Activated naive CD4-positive, alpha-beta T cell treated with anti-CD3 and anti-CD28 coated beads, Interleukin-2, amount 10 ng/mL, durations not matched to agents 7 days and 5 days (primary cell): Measurements from ENCODE around the gene ZYX.

ENCODE experiments used
- CTCF ChIA-PET: fragments of 350-600 bp; sonication (Branson Sonifier 250); formaldehyde crosslinking; loops from one replicate; lab custom pipeline; 2021; ENCODE audit warnings: antibody characterized with exemption; lab: Charles Lee
- DNase-seq: peaks from one replicate; pipeline ENCODE4 v3.0.0-alpha.2; 2020
- H3K27ac Mint-ChIP-seq: one replicate; pipeline ENCODE4 v1.8.0; 2021; ENCODE audit warnings: mild to moderate bottlenecking, moderate library complexity, mixed read lengths
- H3K27me3 Mint-ChIP-seq: one replicate; pipeline ENCODE4 v1.8.0; 2021; ENCODE audit warnings: mild to moderate bottlenecking, mixed read lengths
- H3K36me3 Mint-ChIP-seq: one replicate; pipeline ENCODE4 v1.8.0; 2021; ENCODE audit warnings: mixed read lengths
- H3K4me1 Mint-ChIP-seq: one replicate; pipeline ENCODE4 v1.8.0; 2021; ENCODE audit warnings: mixed read lengths
- H3K4me3 Mint-ChIP-seq: one replicate; pipeline ENCODE4 v1.8.0; 2021; ENCODE audit warnings: mild to moderate bottlenecking, moderate library complexity, mixed read lengths
- H3K9me3 Mint-ChIP-seq: one replicate; pipeline ENCODE4 v1.8.0; 2021; ENCODE audit warnings: mixed read lengths

Gene ZYX

DNA sequence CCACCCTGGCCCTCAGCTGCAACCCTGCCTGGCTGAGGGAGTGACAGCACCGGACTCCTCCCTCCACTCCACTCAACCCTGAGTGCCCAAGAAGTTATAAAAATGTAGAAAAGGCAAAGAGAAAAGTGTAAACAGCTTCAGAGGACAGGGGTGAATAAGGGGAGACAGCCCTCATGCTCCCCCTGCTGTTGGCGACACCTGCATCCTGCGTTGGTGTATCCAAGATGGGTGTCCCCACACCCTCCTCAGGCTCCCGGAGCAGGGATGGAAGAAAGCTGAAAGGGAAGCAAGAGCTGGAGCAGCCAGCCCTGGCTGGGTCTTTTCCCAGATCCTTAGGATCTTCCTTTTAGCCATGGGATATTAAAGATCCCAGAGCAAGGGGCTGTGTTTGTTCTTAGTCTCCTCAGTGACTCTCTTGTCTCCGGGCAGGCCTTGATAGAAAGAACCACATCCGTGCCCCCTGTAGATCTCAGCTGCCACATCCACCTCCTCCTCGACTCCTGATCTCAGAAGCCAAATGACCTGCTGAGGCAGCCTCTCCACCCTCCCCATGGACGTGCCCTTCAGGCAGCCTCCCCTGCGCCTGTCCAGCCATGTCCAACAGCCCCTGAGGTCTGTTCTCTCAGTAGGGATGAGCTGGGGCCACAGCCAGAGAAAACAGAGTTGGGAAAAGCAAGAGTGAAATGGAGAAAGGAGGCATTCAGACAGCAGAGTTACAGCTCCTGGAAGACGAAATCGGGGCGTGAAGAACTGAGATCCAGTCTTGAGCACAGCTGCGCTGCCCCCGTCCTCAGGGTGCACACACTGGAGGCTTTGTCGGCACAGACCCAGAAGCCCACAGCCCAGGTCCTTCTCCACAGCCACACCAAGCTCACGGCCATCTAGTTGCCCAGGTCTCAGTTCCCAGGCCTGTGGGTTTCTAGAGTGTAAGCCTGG lies 25.4 kb upstream of the ZYX start:
- Mint-ChIP-seq H3K36me3 (no peaks in the 10 kb centered on the region), H3K27ac (no peak overlapping the region), H3K27me3 (peaks cover 88% of the 10 kb centered on the region), H3K4me3 (no peak overlapping the region), H3K4me1 (peaks cover 2% of the 10 kb centered on the region), H3K9me3 (no peaks in the 10 kb centered on the region)
- CTCF ChIA-PET: interaction anchor here (1.2 to 2.1 kb wide), 3 partner anchors 11 to 115 kb away, joined by 3 to 8 read pairs (median 8); no protein-coding TSS in a partner anchor
- DNase-seq: no peak

DNA sequence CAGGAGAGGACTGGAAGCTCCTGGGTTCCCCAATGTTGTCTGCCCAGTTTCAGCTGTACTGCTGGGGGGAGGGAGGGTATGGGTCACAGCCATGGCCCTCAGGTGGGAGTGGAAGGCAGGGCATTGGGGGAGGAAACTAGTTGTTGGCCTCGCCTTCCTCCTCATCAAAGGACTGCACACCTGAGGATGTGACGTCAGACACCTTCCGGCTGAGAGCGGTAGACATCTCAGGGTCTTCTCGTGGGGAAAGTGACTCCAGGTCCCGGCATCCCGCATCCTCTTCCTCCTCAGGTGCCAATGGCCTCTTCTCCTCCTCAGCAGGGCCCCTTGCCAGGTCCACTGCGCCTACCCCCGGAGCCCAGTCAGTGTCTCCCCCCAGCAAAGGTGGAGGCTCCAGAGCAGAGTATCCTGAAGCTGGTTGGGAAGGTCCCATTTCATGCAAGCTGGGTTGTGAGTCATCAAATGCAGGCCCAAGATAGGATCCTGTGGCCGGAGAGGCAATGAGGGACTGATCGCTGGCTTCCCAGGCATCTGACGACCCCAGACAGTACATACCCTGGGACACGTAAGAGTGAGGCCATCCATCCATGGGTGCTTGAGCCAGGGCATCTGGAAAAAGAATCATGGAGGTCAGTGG lies 24.6 kb upstream of the ZYX start:
- H3K27me3 Mint-ChIP-seq: peaks cover 89% of the 10 kb centered on the region
- no peak overlapping the region for H3K4me3 Mint-ChIP-seq
- CTCF ChIA-PET: interaction anchor here (1.9 kb wide), 1 partner anchor 116 kb away, joined by 8 read pairs; no protein-coding TSS in a partner anchor
- no peaks in the 10 kb centered on the region for H3K36me3 Mint-ChIP-seq
- no peaks in the 10 kb centered on the region for H3K9me3 Mint-ChIP-seq
- DNase-seq: no peak
- peaks cover 2% of the 10 kb centered on the region for H3K4me1 Mint-ChIP-seq
- no peak overlapping the region for H3K27ac Mint-ChIP-seq

DNA sequence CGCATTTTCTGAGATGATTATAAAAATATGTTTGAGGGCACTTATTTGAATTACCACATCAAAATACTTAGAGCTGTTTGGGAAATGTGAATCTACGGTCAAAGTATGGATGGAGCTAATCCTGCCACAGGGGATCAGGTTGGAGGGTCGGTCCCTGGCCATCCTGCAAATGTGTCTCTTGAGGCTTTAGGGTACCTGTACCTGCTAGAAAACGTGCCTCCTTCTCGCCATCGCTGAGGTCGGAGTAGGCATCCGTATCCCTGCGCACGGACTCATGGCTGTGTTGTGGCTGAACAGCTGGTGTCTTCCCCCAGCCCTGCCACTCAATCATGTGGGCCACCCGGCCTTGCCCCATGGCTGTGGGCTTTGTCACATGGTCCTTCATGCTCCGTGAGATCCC lies 22.5 kb upstream of the ZYX start:
- H3K27me3 Mint-ChIP-seq: peaks cover 88% of the 10 kb centered on the region
- no peak overlapping the region for H3K4me3 Mint-ChIP-seq
- CTCF ChIA-PET: no interaction called here
- H3K9me3 Mint-ChIP-seq: no peaks in the 10 kb centered on the region
- no peak overlapping the region for H3K27ac Mint-ChIP-seq
- peaks cover 8% of the 10 kb centered on the region for H3K4me1 Mint-ChIP-seq
- no peaks in the 10 kb centered on the region for H3K36me3 Mint-ChIP-seq
- DNase-seq: no peak

DNA sequence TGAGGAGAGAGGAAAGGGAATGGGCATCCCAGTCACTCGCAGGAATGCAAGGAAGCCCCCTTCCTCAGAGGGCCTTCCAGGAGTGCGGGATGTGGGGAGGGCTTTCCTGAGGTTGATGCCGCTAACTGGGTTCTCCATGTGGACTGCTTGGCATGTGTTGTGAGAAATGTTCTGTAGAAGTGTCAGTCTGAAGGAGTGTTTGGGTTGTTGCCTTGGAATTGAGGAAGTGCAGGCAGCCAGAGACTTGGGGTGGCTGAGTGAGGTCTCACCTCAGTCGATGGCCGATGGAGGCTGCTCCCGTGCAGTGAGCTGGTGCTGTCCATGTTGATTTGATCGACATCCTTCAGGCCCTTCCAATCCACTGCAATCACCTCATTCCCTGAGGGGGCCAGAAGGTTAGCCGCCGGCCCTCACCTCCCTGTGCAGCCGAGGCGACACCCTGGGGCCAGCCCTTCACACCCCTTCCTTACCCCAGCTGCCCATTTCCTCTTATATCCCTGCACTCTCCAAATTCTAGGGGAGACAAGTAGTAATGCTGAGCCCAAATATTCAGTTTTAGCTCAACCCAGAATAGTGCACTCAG lies 21.3 kb upstream of the ZYX start:
- no peak overlapping the region for H3K27ac Mint-ChIP-seq
- H3K27me3 Mint-ChIP-seq: peaks cover 92% of the 10 kb centered on the region
- H3K4me1 Mint-ChIP-seq: peaks cover 8% of the 10 kb centered on the region
- no peak for DNase-seq
- CTCF ChIA-PET: interaction anchor here (0.9 to 1.8 kb wide), 5 partner anchors 11 to 119 kb away, joined by 3 to 6 read pairs (median 4); no protein-coding TSS in a partner anchor
- H3K9me3 Mint-ChIP-seq: no peaks in the 10 kb centered on the region
- H3K36me3 Mint-ChIP-seq: no peaks in the 10 kb centered on the region
- no peak overlapping the region for H3K4me3 Mint-ChIP-seq

DNA sequence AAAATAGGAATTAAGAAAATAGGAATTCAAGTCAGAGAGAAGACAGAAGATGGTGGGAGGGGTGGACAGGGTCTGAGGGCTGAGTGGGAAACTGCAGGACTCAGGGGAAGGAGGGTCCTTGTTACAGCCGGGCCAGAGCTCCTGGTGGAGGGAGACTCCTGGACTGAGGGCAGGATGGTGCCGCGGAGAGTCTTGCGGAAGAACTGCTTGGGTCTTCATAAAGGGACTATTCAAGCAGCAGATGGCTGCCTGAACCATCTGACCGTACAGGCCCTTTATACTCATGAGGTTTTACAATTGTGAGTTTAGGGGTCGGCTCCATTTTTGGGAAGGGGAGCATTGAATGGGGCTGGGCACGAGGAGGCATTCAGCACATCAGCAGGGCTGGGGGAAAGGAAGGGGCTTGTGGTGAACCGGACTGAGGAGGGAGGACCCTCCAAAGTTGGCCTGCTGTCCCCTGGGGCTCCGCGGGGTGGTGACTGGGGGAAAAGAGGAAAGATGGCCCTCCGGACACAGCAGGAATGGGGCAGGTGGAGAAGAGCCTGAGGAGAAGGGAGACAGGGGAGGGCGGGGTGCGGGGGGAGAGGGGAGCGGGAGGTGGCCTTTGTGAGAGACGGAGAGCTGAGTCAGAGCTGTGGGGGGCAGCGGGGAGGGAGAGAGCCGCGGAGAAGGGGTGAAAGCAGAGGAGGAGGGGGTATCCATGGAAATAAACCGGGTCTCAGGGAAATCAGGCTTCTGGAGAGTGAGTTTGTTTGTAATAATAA lies 20.2 kb upstream of the ZYX start:
- no peak for DNase-seq
- H3K27ac Mint-ChIP-seq: no peak overlapping the region
- peaks cover 8% of the 10 kb centered on the region for H3K4me1 Mint-ChIP-seq
- CTCF ChIA-PET: interaction anchor here (0.9 to 1.8 kb wide), 5 partner anchors 11 to 121 kb away, joined by 3 to 6 read pairs (median 4); no protein-coding TSS in a partner anchor
- H3K9me3 Mint-ChIP-seq: no peaks in the 10 kb centered on the region
- H3K27me3 Mint-ChIP-seq: peaks cover 92% of the 10 kb centered on the region
- peak overlapping the region; percentile 55 for H3K4me3 Mint-ChIP-seq
- no peaks in the 10 kb centered on the region for H3K36me3 Mint-ChIP-seq

DNA sequence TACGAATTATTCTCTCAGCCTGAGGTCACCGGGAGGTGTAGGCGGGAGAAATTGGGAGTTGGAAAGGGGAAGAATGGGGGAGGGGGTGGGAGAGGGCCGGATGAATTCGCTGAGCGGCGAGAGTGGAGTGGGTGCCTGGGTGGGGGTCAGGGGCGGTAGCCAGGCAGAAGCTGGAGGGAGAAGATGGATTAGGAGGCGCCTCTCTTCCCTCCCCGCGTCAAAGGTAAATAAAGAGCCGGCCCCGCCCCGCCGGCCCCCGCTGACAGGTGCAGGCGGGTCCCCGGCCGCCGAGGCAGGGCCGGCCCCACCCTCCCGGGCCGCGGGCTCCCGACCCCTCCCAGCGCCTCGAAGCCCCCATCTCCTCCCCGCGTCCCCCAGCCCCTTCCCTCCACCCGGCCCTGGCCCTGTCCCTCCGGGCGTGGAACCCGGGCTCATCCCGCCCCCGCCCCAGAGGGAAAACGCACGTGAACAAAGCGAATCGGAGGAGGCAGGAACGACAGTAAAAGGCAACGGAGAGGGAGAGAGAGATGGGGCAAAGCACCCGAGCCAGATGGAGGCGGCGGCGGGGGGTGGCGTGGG lies 19.5 kb upstream of the ZYX start:
- Mint-ChIP-seq H3K27ac (no peak overlapping the region), H3K9me3 (no peaks in the 10 kb centered on the region), H3K27me3 (peaks cover 92% of the 10 kb centered on the region), H3K36me3 (no peaks in the 10 kb centered on the region), H3K4me1 (peaks cover 8% of the 10 kb centered on the region), H3K4me3 (peak overlapping the region; percentile 81)
- DNase-seq: peak; percentile 27
- CTCF ChIA-PET: no interaction called here

DNA sequence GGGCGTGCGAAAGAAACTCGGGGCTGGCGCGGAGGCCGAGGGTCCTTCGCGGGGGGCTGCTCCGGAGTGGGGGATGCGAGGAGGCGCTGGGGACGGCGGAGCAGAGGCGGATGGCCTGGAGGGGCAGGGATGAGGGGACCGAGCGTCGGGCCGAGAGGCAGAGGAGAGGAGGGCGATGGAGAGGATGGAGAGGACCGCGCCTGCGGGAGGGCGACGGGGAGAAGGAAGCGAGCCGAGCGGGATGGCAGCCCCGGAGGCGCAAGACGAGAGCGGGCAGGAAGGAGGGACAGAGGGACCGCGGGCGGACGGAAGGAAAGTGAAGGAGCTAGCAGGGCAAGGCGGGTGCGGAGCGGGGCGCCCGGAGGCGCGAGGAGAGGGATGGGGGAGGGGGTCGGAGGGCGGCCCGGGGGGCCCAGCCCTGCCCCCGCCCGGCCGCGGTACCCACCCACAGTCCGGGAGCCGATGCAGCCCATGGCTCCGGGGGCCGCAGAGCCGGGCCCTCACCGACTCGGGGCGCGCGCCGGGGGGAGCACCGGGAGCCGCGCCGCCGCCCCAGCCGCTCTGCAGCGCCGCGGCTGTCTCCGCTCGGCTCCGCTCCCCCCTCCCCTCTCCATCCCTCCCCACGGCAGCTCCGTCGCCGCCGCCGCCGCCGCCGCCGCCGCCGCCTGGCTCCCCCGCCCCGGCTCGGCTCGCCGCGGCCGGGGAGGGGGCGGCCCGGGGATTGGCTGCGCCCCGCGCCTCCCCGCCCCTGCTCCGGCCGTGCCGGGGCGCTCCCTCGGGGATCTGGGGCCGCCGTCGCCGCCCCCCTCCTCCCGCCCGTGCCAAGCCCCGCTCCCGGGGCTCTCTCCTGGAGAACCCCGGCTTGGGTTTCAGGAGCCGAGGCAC lies 18.8 kb upstream of the ZYX start, which contains the start of gene FAM131B:
Gene FAM131B, minus strand, starts transcription at position 583 of the 885 bp plus-strand sequence. Its CDS starts 110 bp downstream, at position 473.
- CTCF ChIA-PET: no interaction called here
- H3K4me3 Mint-ChIP-seq: peak within 1 kb of the TSS; percentile 81
- peaks cover 92% of the 10 kb centered on the region for H3K27me3 Mint-ChIP-seq
- H3K4me1 Mint-ChIP-seq: peaks cover 8% of the 10 kb centered on the region
- no peaks in the 10 kb centered on the region for H3K9me3 Mint-ChIP-seq
- no peaks in the 10 kb centered on the region for H3K36me3 Mint-ChIP-seq
- DNase-seq: peak; percentile 57
- no peak within 1 kb of the TSS for H3K27ac Mint-ChIP-seq

DNA sequence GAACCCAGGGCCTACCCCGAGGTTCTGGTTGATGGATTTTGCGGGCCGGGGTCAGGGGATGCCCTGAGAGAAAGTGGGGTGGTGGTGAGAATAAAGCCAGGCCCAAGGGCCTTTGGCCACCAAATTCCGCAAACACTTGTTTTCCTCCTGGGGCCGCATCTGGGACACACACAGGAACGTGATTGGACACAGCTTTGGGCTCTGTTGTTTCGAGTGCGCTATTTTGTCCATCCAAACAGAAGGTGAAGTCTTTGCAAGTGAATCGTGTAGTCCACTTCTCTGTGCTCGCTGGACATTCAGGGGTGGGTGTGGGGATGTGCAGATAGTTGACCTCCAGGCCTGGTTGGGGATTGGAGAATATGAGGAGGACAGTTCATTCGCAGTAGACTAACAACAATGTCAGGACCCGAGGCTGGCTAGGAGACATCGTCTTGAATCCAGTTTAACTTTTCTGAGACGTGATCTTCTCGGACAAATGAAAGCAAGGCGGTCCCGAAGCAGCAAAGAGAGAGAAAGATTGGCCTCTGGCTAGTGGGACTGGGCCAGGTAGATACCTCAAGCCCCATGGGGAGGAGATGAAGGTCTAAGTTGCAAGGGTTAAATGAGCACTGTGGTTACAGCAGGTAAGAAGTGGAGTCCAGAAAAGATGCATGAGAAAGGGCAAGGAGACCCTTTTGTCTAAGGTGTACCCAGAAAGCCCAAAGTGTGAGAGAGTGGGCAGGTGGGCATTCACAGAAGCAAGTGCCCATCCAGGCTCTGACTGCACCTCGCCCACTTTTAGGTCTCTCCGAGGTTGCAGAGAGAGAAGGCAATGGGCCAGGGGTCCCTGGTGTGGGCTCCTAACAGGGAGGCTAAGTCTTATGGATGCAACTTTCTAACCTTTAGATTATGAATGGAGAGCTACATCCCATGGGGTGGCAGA lies 17.9 kb upstream of the ZYX start:
- DNase-seq: no peak
- H3K4me3 Mint-ChIP-seq: peak overlapping the region; percentile 64
- H3K36me3 Mint-ChIP-seq: no peaks in the 10 kb centered on the region
- H3K9me3 Mint-ChIP-seq: no peaks in the 10 kb centered on the region
- H3K4me1 Mint-ChIP-seq: peaks cover 8% of the 10 kb centered on the region
- H3K27ac Mint-ChIP-seq: no peak overlapping the region
- CTCF ChIA-PET: interaction anchor here (1.0 kb wide), 1 partner anchor 148 kb away, joined by 3 read pairs; no protein-coding TSS in a partner anchor
- H3K27me3 Mint-ChIP-seq: peaks cover 97% of the 10 kb centered on the region

DNA sequence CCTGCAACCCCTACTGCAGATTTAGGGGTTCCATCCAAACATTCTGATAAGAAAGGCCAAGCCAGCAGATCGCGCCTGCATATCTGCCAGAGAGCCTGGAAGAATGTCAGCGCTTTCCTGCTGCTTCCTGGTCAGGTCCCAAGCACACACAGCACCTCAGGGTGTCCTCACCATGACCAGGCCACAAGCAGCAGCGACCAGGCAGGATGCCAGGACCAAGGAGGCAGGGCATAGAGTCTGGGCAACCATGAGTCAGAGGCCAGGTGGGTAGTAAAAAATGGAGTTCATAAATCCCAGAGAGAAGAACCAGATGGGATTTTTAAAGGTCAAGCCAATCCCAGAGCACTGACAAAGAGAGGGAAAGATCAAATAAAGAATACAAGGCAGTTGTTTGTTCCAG lies 13.2 kb upstream of the ZYX start:
- Mint-ChIP-seq H3K27ac (no peak overlapping the region), H3K4me3 (no peak overlapping the region), H3K4me1 (peaks cover 15% of the 10 kb centered on the region), H3K36me3 (no peaks in the 10 kb centered on the region), H3K9me3 (no peaks in the 10 kb centered on the region), H3K27me3 (peaks cover 63% of the 10 kb centered on the region)
- DNase-seq: no peak
- CTCF ChIA-PET: no interaction called here

DNA sequence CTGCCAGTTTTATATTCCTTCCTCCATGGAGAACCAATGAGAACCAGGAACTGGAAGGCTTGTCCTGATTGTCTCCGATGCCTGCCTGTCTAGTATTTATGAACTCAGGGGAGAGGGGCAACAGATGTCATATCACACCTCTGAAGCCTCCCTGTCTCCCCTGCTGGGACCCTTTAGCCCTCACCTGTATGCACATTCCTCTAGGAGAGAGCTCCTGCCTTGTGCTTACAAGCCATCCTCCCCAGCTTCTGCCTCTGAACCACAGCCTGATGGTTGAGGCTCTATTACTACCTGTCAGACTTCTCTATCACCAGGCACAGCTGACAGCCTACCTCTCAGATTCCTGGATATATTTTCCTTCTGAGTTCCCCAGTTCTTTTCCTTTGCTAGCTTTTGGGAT lies 12.8 kb upstream of the ZYX start:
- no peaks in the 10 kb centered on the region for H3K36me3 Mint-ChIP-seq

DNA sequence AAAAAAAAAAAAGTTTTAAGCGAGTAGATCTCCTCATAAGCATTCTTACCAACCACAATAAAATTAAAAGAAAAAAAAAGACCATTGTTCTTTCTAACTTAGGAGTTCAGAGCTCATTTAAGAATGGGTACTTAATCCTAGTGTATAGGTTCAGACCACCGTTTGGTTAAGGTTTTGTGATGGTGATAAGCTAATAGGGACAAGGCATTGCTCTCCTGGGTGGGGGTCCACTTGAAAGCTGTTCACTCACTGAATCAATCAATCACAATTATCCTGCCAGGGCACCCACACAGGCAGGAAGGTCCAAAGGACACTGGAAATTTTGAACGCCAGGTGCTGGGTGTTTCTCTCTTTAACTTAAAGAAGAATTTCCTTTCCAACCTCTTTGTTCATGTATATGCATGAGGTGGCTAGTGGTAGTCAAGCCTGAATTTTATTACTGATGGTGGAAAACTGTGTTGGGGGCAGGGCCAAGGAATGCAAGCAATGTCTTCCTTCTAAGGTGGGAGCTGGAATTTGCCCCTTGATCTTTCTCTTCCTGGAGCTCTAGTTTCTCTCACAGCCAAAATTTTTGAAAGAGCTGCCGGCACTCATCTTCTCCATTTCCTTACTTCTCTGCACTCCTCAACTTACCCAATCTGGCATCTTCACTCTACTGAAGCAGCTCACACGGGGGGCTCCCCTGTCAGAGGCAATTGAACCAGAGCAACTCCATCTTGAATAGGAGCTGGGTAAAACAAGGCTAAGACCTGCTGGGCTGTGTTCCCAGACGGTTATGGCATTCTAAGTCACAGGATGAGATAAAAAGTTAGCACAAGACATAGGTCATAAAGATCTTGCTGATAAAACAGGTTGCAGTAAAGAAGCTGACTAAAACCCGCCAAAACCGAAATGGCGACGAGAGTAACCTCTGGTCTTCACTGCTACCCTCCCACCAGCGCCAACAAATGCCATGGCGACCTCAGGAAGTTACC lies 11.2 kb upstream of the ZYX start:
- Mint-ChIP-seq H3K27me3 (peaks cover 43% of the 10 kb centered on the region), H3K36me3 (no peaks in the 10 kb centered on the region), H3K4me3 (no peak overlapping the region), H3K4me1 (peaks cover 26% of the 10 kb centered on the region), H3K27ac (no peak overlapping the region), H3K9me3 (no peaks in the 10 kb centered on the region)
- DNase-seq: no peak
- CTCF ChIA-PET: interaction anchor here (1.1 to 3.1 kb wide), 4 partner anchors 10 to 130 kb away, joined by 3 to 10 read pairs (median 5); no protein-coding TSS in a partner anchor

More for the DNA sequence above, 12.8 kb upstream of the ZYX start:
- no peak for DNase-seq
- Mint-ChIP-seq H3K4me3 (no peak overlapping the region), H3K27ac (no peak overlapping the region), H3K27me3 (peaks cover 59% of the 10 kb centered on the region), H3K9me3 (no peaks in the 10 kb centered on the region), H3K4me1 (peaks cover 15% of the 10 kb centered on the region)
- CTCF ChIA-PET: interaction anchor here (1.0 kb wide), 1 partner anchor 128 kb away, joined by 5 read pairs; no protein-coding TSS in a partner anchor
